ENCODE measurements around the gene PWWP2B. TPM values are rescaled to one million over a fixed set of nuclear protein-coding genes. Genes with fewer than 3 reads are reported as not detected.

Gene PWWP2B
- total and polyA plus RNA-seq, 2 of the 4 experiments (the other 2 are of a cell fraction), result 1.7 to 2.2 TPM

- ATAC-seq (ENCODE audit: low read depth) (no peak), DNase-seq (no peak)
- intact Hi-C loops (cut with micrococcal nuclease), result no loop called here
Measured at GRCh38 chr10:132385721-132386418, 11.1 kb upstream of the PWWP2B start.

More at GRCh38 chr10:132385721-132386418, 11.1 kb upstream of the PWWP2B start:
- no peak overlapping the region for H3K4ac ChIP-seq (ENCODE audit: low read depth, low read length)
- no peak overlapping the region for H3K4me3 ChIP-seq (ENCODE audit: insufficient read depth, low read depth, low read length)
- H3K79me1 ChIP-seq (ENCODE audit: low read depth in 1 of 2, low read length in 2 of 2), result no peaks in the 10 kb centered on the region
- BruUV-seq (replicated peaks), result no TSS peak
- H2AK5ac ChIP-seq (ENCODE audit: low read depth, low read length), result no peak overlapping the region
- H2AFZ ChIP-seq (replicated peaks; ENCODE audit: low read length, poor library complexity), result no peak overlapping the region
- H3K14ac ChIP-seq (replicated peaks; ENCODE audit: low read depth, low read length), result no peak overlapping the region
- no peaks in the 10 kb centered on the region for H3K9me1 ChIP-seq (ENCODE audit: insufficient read depth, low read length)
- H4K5ac ChIP-seq (ENCODE audit: low read depth, low read length), result no peak overlapping the region
- H3K18ac ChIP-seq (ENCODE audit: low read depth, low read length), result no peak overlapping the region
- ChIA-PET POLR2A (ENCODE audit: unreplicated experiment) (no interaction called here), CTCF (no interaction called here)
- H3K27me3 ChIP-seq (ENCODE audit: control insufficient read depth, insufficient read depth, low read length), result peaks cover 7% of the 10 kb centered on the region; the same call in 1 of the 2 replicates
- H4K20me1 ChIP-seq (ENCODE audit: insufficient read depth, low read length), result no peaks in the 10 kb centered on the region
- H3K9me3 ChIP-seq (ENCODE audit: control insufficient read depth, insufficient read depth, low read length), result peaks cover 2% of the 10 kb centered on the region
- no peak overlapping the region for H3K9ac ChIP-seq (ENCODE audit: low read depth, low read length)
- no peak overlapping the region for H2BK15ac ChIP-seq (ENCODE audit: low read depth, low read length)
- TF ChIP-seq RAD21 (IDR thresholded peaks at IDR 0.05; ENCODE audit: low read length), result no peak
- no peak for TF ChIP-seq CHD1 (IDR thresholded peaks at IDR 0.05; ENCODE audit: low read depth, low read length)
- TF ChIP-seq CEBPB (IDR thresholded peaks at IDR 0.05; ENCODE audit: low read depth, low read length), result no peak
- TF ChIP-seq POLR2A (IDR thresholded peaks at IDR 0.05; ENCODE audit: low read depth, low read length), result no peak
- TF ChIP-seq RCOR1 (IDR thresholded peaks at IDR 0.05; ENCODE audit: insufficient replicate concordance, low read length), result no peak
- no peak for TF ChIP-seq FOS (IDR thresholded peaks at IDR 0.05; ENCODE audit: low read depth, low read length)
- no peak for TF ChIP-seq MAFK (IDR thresholded peaks at IDR 0.05; ENCODE audit: low read depth, low read length)
- no peak for TF ChIP-seq CTCF (conservative IDR thresholded peaks at IDR 0.05; ENCODE audit: low read depth, low read length)
- no peak overlapping the region for H3K23ac ChIP-seq (ENCODE audit: low read depth, low read length)
- no peak overlapping the region for H4K91ac ChIP-seq (ENCODE audit: insufficient read depth, low read depth, low read length)
- peak overlapping the region; percentile 24 for H2AK9ac ChIP-seq (replicated peaks; ENCODE audit: low read depth, low read length, poor library complexity)
- no peak overlapping the region for H3K27ac ChIP-seq (ENCODE audit: insufficient read depth, low read length)
- no peak overlapping the region for H2BK120ac ChIP-seq (ENCODE audit: low read depth, low read length)
- no peaks in the 10 kb centered on the region for H3K36me3 ChIP-seq (ENCODE audit: control insufficient read depth, insufficient read depth, low read length)
- in situ Hi-C loops (cut with MboI; ENCODE audit: low sequenced_read_pairs) (no loop called here), dilution Hi-C loops (cut with HindIII; ENCODE audit: low sequenced_read_pairs, unreplicated experiment) (no loop called here)
- no peak overlapping the region for H2BK20ac ChIP-seq (ENCODE audit: low read depth, low read length)
- no peak overlapping the region for H4K8ac ChIP-seq (ENCODE audit: low read depth in 2 of 2, low read length in 2 of 2)
- H2BK5ac ChIP-seq (ENCODE audit: low read depth, low read length, poor library complexity, severe bottlenecking), result no peak overlapping the region
- 91% methylated on average over 4 of the region's 18 CpGs; no CpG with 5 or more reads in 1 of the 2 experiments for WGBS, 2 experiments (ENCODE audit: extremely low coverage in 2 of 2, insufficient read length in 1 of 2)
- no peak overlapping the region for H3K56ac ChIP-seq (ENCODE audit: extremely low read depth, insufficient read depth, low read length)
- H3K4me2 ChIP-seq (ENCODE audit: low read depth, low read length), result no peak overlapping the region
- H3K4me1 ChIP-seq (ENCODE audit: control insufficient read depth, insufficient read depth, low read length), result 0 out of 2 replicates have a peak, but pooled peaks cover 2% of the 10 kb centered on the region

Measured in IMR-90 (cell line).